ENCODE data around the gene ELAPOR1.
A peak's percentile ranks its signal among the peaks of the same experiment; 100 is the strongest.

ELAPOR1 gene

GRCh38 chr1:109099938-109100773 lies 13.8 kb upstream of the ELAPOR1 start:
- peak; percentile 96 for DNase-seq

- no peak for DNase-seq
Observed at GRCh38 chr1:109104364-109105151, 9.4 kb upstream of the ELAPOR1 start.

GRCh38 chr1:109105881-109106280 lies 8.0 kb upstream of the ELAPOR1 start:
- no peak for DNase-seq

- no peak for DNase-seq
Observed at GRCh38 chr1:109107785-109108184, 6.1 kb upstream of the ELAPOR1 start.

- DNase-seq: no peak
Observed at GRCh38 chr1:109109906-109110305, 4.0 kb upstream of the ELAPOR1 start.

GRCh38 chr1:109111386-109112055 lies 2.4 kb upstream of the ELAPOR1 start:
- DNase-seq: no peak

- DNase-seq: no peak
Observed at GRCh38 chr1:109112056-109112651, 1.8 kb upstream of the ELAPOR1 start.

GRCh38 chr1:109112652-109113285 lies 1.1 kb upstream of the ELAPOR1 start:
- peak; percentile 90 for DNase-seq

- no peak for DNase-seq
Observed at GRCh38 chr1:109114342-109114674, 393 bp downstream of the ELAPOR1 start.

GRCh38 chr1:109115685-109116084 lies 1.8 kb downstream of the ELAPOR1 start:
- DNase-seq: no peak

GRCh38 chr1:109116286-109116685 lies 2.4 kb downstream of the ELAPOR1 start:
- peak; percentile 68 for DNase-seq

- no peak for DNase-seq
Observed at GRCh38 chr1:109118089-109118488, 4.2 kb downstream of the ELAPOR1 start.

GRCh38 chr1:109120356-109120755 lies 6.4 kb downstream of the ELAPOR1 start:
- DNase-seq: no peak

GRCh38 chr1:109131059-109131458 lies 17.1 kb downstream of the ELAPOR1 start:
- no peak for DNase-seq

- DNase-seq: no peak
Observed at GRCh38 chr1:109131800-109132199, 17.9 kb downstream of the ELAPOR1 start.

GRCh38 chr1:109133002-109133706 lies 19.2 kb downstream of the ELAPOR1 start:
- no peak for DNase-seq

GRCh38 chr1:109133815-109134214 lies 19.9 kb downstream of the ELAPOR1 start:
- no peak for DNase-seq

GRCh38 chr1:109134423-109134822 lies 20.5 kb downstream of the ELAPOR1 start:
- peak; percentile 24 for DNase-seq

- DNase-seq: no peak
Observed at GRCh38 chr1:109135940-109136339, 22.0 kb downstream of the ELAPOR1 start.

GRCh38 chr1:109136766-109137165 lies 22.9 kb downstream of the ELAPOR1 start:
- no peak for DNase-seq

- DNase-seq: no peak
Observed at GRCh38 chr1:109137958-109138357, 24.0 kb downstream of the ELAPOR1 start.

GRCh38 chr1:109138358-109138757 lies 24.4 kb downstream of the ELAPOR1 start:
- no peak for DNase-seq
